Stimulated activated naive CD8-positive, alpha-beta T cell treated with anti-CD3 and anti-CD28 coated beads, Interleukin-15, amount 100 ng/mL, for 72 hours (primary cell): ENCODE results near the gene KLHL29.

Experiments used
- ATAC-seq: fragments of 150-1000 bp; cut with Tn5 transposase; 2 replicates; pipeline ENCODE4 v1.10.0; 2021; ENCODE audit warnings: mild to moderate bottlenecking, moderate library complexity
- DNase-seq, 2 donors: peaks; one replicate each; pipeline ENCODE4 v3.0.0; 2021 to 2022
- H3K27ac Mint-ChIP-seq, 2 donors: one replicate each; pipeline ENCODE4 v1.8.0; 2022; ENCODE audit warnings: mild to moderate bottlenecking in 2 of 2, mixed read lengths in 2 of 2, moderate library complexity in 2 of 2
- H3K27me3 Mint-ChIP-seq: one replicate; pipeline ENCODE4 v1.8.0; 2022; ENCODE audit warnings: mixed read lengths
- H3K4me1 Mint-ChIP-seq: one replicate; pipeline ENCODE4 v1.8.0; 2022; ENCODE audit warnings: mild to moderate bottlenecking, mixed read lengths
- H3K4me3 Mint-ChIP-seq, 2 donors: one replicate each; pipeline ENCODE4 v1.8.0; 2022; ENCODE audit warnings: mild to moderate bottlenecking in 2 of 2, mixed read lengths in 2 of 2, moderate library complexity in 1 of 2
- H3K9me3 Mint-ChIP-seq, 2 donors: one replicate each; pipeline ENCODE4 v1.8.0; 2022; ENCODE audit warnings: mixed read lengths in 2 of 2

KLHL29 gene

DNA sequence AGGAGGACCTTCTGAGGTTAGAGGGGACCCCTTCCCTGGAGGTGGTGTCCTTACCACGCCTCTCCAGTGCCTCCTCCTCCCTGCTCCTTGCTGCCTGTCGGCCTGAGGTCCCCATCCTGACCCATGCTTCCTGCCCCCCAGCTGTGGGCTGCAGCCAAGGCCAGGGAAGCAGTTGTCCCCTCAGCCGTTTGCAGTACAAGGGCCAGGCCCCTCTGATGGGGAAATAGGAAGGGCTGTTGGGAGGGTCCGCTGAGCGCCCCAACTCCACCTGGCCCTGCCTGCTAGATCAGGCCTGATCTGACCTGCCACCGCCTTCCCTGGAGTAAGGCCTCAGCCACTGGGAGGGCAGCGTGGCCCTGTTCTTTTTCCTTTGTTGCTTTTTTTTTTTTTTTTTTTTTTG, 219.8 kb downstream of the KLHL29 start:
- DNase-seq, result no peak
- Mint-ChIP-seq H3K4me1 (no peaks in the 10 kb centered on the region), H3K27ac (no peak overlapping the region), H3K4me3 (no peak overlapping the region), H3K9me3 (peaks cover 8 to 21% of the 10 kb centered on the region in 2 donors), H3K27me3 (no peaks in the 10 kb centered on the region)
- ATAC-seq, result no peak

DNA sequence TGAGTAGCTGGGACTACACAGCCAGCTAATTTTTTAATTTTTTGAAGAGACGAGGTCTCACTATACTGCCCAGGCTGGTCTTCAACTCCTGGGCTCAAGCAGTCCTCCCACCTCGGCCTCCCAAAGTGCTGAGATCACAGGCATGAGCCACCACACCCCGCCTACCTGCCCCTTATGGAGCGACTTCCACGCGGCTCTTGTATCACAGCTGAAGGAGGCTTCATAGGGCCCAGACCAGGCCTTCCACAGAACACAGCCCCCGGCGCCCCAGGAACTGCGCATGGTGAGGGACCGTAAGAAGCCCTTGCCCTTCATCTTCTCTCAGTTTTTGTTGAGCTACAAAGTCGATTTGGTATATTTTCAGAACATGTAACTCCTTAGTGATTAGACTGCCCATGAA, 220.3 kb downstream of the KLHL29 start:
- no peaks in the 10 kb centered on the region for H3K27me3 Mint-ChIP-seq
- H3K27ac Mint-ChIP-seq, result no peak overlapping the region
- ATAC-seq (no peak), DNase-seq (no peak)
- no peak overlapping the region for H3K4me3 Mint-ChIP-seq
- no peaks in the 10 kb centered on the region for H3K4me1 Mint-ChIP-seq
- peaks cover 8 to 21% of the 10 kb centered on the region in 2 donors for H3K9me3 Mint-ChIP-seq

DNA sequence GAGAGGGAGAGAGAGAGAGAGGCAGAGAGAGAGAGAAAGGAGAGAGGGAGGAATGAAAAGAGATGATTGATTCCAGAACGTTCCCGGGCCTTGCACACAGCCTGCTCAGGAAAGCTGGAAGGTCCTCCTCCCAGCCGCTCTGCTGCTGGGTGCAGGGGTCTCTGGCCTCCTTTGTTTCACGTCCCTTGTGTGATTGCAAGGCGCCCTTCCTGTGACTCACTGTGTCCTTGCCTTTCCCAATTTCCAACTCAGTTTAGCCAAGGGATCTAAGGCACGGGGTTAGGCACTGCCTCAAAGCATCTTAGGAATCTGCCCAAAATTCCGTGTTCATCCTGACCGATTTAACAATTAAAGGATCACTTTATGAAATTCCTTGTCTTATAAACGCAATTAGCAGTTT, 221.2 kb downstream of the KLHL29 start:
- H3K9me3 Mint-ChIP-seq, result peaks cover 8 to 21% of the 10 kb centered on the region in 2 donors
- H3K4me1 Mint-ChIP-seq, result no peaks in the 10 kb centered on the region
- no peak for DNase-seq
- H3K4me3 Mint-ChIP-seq, result no peak overlapping the region
- no peak for ATAC-seq
- no peak overlapping the region for H3K27ac Mint-ChIP-seq
- no peaks in the 10 kb centered on the region for H3K27me3 Mint-ChIP-seq

DNA sequence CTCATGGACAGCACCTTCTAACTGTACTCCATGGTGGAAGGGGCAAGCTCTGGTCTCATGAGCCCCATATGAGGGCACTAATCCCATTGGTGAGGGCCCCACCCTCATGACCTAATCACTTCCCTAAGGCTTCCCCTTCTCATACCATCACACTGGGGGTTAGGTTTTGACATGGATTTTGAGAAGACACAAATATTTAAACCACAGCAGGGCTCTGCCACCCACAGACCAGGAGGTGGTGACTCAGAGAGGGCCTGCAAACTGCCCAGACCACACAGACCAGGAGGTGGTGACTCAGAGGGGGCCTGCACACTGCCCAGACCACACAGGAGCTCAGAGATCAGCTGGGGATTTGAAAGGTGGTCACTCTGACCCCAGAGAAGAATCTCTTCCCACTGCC, 222.0 kb downstream of the KLHL29 start:
- Mint-ChIP-seq H3K27ac (no peak overlapping the region), H3K27me3 (no peaks in the 10 kb centered on the region)
- ATAC-seq, result peak; percentile 83

DNA sequence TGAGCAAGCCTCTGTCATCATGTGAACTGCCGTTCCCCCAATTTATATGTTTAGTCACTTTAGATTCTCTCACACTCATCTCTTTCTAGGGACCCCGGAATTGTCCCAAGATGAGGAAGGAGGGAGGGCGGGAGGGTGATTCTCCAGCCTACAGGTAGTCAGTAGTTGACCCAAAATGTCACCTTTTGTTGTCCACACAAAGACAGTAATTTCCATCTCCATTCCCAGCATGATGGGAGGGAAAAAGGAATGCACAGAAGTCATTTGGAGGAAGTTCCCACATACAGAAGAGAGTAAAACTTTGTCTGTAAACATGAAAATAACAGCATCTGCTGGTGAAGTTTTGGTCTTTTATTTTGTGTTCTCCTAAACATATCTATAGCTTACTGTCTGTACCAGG, 222.9 kb downstream of the KLHL29 start:
- H3K9me3 Mint-ChIP-seq, result peaks cover 18 to 29% of the 10 kb centered on the region in 2 donors
- H3K4me3 Mint-ChIP-seq, result no peak overlapping the region
- H3K27ac Mint-ChIP-seq, result no peak overlapping the region
- ATAC-seq (no peak), DNase-seq (no peak)
- H3K4me1 Mint-ChIP-seq, result no peaks in the 10 kb centered on the region
- H3K27me3 Mint-ChIP-seq, result no peaks in the 10 kb centered on the region

More for the DNA sequence above, 222.0 kb downstream of the KLHL29 start:
- peak in 1 of 2 donors; percentile 25 for DNase-seq
- peaks cover 16 to 27% of the 10 kb centered on the region in 2 donors for H3K9me3 Mint-ChIP-seq
- no peak overlapping the region for H3K4me3 Mint-ChIP-seq
- no peaks in the 10 kb centered on the region for H3K4me1 Mint-ChIP-seq

DNA sequence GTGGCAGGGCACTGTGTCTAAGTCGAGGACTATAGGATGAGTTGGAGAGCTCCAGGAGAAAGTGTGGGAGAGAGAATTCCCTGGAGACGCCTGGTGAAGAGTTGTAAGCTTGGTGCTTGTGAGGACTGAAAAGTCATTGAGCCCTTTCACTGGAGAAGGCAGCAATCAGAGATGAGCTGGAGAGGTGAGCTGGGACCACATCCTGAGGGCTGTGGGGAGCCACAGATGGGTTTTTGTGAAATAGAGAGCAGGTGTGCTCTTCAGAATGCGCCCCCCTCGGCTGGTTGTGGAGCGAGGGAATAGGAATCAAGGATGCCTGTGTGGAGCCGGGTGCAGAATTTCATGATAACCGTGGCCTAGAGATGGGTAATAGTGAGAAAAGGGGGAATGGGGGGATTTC, 224.3 kb downstream of the KLHL29 start:
- Mint-ChIP-seq H3K4me3 (no peak overlapping the region), H3K9me3 (peaks cover 18 to 29% of the 10 kb centered on the region in 2 donors), H3K4me1 (peaks cover 5% of the 10 kb centered on the region), H3K27ac (no peak overlapping the region), H3K27me3 (no peaks in the 10 kb centered on the region)
- DNase-seq, result no peak
- peak; percentile 56 for ATAC-seq

DNA sequence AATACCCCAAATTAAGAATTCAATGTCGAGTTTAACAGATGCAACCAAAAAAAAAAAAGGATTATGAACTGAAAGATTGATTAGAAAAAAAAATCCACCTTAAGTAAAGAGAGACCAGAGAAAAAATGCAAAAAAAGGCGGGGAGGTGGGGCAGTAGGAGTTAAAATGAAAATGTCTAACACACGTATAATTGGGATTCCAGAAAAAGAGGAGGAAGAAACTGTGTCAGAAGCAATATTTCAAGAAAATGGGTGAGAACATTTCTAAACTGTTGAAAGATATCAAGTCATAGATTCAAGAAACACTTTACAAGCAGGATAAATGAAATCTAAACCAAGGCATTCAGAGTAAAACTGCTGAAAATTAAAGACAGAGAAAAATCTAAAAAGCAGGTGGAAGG, 226.9 kb downstream of the KLHL29 start:
- Mint-ChIP-seq H3K4me3 (no peak overlapping the region), H3K27me3 (no peaks in the 10 kb centered on the region), H3K27ac (no peak overlapping the region), H3K4me1 (peaks cover 17% of the 10 kb centered on the region), H3K9me3 (peaks cover 10% of the 10 kb centered on the region in 2 donors)
- DNase-seq (no peak), ATAC-seq (no peak)

DNA sequence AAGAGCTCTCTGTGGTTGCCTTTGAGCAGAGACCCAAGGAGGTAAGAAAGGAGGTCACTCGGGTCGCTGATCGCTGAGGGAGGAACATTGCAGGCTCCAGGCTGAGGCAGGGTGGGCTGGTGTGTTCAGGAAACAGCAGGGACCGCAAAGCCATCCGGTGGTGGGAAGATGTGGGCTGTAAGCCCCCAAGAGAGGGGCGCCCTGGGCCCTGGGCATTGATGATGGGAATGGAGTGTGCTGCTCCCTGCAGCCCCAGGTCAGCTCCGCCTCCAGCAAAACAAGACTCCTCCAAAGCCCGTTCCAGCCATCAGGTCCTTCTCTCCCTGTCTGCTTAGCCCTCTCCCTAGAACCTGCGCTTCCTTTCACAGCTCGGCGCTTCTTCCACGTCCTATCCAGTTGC, 229.7 kb downstream of the KLHL29 start:
- Mint-ChIP-seq H3K27ac (no peak overlapping the region), H3K9me3 (peaks cover 8 to 10% of the 10 kb centered on the region in 2 donors), H3K4me3 (no peak overlapping the region), H3K27me3 (no peaks in the 10 kb centered on the region), H3K4me1 (peaks cover 17% of the 10 kb centered on the region)
- DNase-seq, result no peak
- peak; percentile 45 for ATAC-seq

DNA sequence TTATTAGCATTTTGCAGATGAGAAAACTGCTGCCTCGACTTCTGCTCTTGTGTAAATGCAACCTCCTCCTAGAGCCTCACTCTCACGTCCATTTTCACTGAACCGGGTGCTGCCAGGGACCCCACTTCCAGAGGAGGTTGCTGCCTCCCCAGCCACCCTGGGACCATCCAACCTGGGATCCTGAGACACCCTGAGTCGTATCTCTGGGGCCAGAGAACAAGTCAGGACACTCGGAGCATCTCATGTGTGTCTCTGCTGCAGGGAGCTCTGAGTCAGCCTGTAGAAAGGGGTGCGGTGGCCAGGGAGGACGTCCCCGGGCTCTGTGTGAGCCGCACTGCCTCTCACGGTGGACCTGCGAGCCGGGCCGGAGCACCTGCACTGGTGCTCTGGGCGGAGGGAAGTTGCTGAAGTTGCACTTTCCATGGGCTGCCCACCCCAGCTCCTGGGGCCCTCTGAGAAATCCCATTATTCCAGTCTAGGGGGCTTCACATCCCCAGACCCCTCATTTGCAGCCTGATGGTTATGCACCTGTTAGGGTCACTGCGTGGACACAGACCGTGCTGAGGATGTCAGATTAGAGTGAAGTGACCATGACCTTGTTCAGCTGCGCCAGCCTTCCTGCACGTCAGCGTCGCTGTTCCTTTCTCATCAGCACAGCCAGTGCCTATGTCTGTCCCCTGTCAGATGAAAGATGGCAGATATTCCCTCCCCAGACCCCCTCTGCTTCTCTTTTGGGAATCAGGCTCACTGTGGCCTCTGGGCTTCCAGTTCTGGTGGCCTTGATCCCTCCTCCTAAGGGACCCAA, 230.4 kb downstream of the KLHL29 start:
- ATAC-seq, result no peak
- H3K27ac Mint-ChIP-seq, result peak overlapping the region in 1 of 2 donors; percentile 81
- H3K4me3 Mint-ChIP-seq, result no peak overlapping the region
- H3K4me1 Mint-ChIP-seq, result peaks cover 17% of the 10 kb centered on the region
- no peak for DNase-seq
- H3K27me3 Mint-ChIP-seq, result no peaks in the 10 kb centered on the region
- H3K9me3 Mint-ChIP-seq, result peaks cover 8 to 10% of the 10 kb centered on the region in 2 donors

DNA sequence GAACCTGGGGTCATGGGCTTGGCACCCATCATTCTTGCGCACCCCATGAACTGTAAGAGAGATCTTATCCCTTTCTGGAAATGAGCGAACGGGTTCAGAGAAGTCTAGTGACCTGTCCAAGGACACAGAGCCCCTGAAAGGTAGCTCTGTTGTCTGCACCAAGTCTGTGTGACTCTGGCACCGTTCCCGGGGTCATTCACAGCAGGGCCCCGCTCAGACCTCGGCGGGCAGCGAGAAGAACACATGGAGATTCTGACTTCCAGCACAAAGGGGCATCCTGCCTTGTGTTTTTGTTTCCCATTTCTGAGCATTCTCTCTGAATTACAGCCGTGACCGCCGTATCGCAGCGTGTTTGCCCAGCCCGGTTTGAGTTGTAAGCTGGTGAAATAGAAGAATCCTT, 231.7 kb downstream of the KLHL29 start:
- Mint-ChIP-seq H3K4me3 (no peak overlapping the region), H3K9me3 (peaks cover 5% of the 10 kb centered on the region in 2 donors), H3K4me1 (peaks cover 17% of the 10 kb centered on the region), H3K27ac (no peak overlapping the region), H3K27me3 (no peaks in the 10 kb centered on the region)
- DNase-seq (no peak), ATAC-seq (no peak)

DNA sequence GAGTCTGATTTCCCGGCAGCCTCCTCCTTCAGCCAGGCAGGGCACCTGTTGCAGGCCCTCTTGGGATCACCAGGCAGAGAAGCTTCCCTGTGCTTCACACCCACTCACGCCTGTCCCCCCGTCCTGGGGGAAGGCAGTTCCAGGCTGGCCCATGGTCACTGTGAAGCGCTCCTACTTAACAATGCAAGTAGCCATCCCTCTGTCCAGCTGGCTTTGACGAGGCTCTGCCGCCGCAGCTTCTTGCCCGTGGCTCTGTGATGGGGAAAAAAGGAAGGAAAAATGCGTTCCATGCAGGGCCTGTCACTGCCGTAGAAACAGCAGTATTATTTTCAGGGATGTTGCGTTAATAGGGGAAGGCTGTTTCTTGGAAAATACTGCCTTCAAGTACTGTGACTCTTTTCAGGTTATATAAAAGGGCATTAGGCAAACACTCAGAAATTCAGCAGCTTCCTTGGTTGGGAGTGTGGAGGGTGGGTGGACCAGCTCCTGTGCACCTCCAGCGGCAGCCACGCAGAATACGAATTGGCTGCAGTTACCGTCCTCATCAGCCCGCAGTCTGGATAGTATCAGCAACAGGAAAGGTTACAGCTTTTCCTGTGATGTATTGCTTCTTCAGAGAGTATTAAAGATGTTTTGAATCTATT, 232.3 kb downstream of the KLHL29 start:
- ATAC-seq, result no peak
- DNase-seq, result no peak

DNA sequence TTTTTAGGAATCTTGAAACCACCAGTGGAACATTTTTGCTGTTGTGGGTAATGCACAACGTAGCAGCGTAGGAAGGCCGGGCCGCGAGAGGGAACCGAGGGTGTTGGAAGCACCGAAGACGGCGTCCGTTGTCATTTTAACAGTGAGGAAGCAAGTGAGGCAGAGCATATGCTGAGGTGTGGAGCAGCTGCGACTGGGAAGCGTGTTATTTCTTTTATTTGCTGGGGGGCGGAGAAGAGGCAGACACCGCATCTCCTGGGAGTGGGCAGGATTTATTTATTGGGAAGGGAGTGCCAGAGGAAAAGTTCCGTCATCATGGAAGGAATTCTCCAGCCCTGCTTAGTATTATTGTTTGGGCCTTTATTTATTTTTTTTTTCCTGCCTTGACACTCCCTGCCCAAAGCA, 232.8 kb downstream of the KLHL29 start:
- no peak overlapping the region for H3K4me3 Mint-ChIP-seq
- no peaks in the 10 kb centered on the region for H3K27me3 Mint-ChIP-seq
- DNase-seq (no peak), ATAC-seq (no peak)
- H3K27ac Mint-ChIP-seq, result no peak overlapping the region
- H3K4me1 Mint-ChIP-seq, result peaks cover 17% of the 10 kb centered on the region
- peaks cover 0 to 2% of the 10 kb centered on the region in 2 donors for H3K9me3 Mint-ChIP-seq

More for the DNA sequence above, 232.3 kb downstream of the KLHL29 start:
- Mint-ChIP-seq H3K27ac (peak overlapping the region in 1 of 2 donors; percentile 57), H3K9me3 (no peaks in the 10 kb centered on the region), H3K4me3 (no peak overlapping the region), H3K27me3 (no peaks in the 10 kb centered on the region), H3K4me1 (peaks cover 17% of the 10 kb centered on the region)

DNA sequence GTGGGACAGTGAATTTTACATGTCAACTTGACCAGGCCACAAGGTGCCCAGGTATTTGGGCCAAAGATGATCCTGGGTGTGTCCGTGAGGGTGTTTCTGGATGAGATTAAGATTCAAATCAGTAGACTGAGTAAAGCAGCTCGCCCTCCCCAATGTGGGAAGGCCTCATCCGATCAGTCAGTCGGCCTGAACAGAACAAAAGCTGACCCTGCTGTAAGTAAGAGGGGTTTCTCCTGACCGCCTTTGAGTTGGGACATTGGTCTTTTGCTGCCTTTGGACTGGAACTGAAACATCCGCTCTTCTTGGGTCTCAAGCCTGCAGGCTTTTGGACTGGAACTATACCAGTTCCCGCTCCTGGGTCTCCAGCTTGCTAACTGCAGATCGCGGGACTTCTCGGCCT, 233.3 kb downstream of the KLHL29 start:
- DNase-seq (no peak), ATAC-seq (no peak)
- Mint-ChIP-seq H3K4me1 (peaks cover 17% of the 10 kb centered on the region), H3K4me3 (no peak overlapping the region), H3K9me3 (peaks cover 2 to 7% of the 10 kb centered on the region in 2 donors), H3K27me3 (no peaks in the 10 kb centered on the region), H3K27ac (no peak overlapping the region)

DNA sequence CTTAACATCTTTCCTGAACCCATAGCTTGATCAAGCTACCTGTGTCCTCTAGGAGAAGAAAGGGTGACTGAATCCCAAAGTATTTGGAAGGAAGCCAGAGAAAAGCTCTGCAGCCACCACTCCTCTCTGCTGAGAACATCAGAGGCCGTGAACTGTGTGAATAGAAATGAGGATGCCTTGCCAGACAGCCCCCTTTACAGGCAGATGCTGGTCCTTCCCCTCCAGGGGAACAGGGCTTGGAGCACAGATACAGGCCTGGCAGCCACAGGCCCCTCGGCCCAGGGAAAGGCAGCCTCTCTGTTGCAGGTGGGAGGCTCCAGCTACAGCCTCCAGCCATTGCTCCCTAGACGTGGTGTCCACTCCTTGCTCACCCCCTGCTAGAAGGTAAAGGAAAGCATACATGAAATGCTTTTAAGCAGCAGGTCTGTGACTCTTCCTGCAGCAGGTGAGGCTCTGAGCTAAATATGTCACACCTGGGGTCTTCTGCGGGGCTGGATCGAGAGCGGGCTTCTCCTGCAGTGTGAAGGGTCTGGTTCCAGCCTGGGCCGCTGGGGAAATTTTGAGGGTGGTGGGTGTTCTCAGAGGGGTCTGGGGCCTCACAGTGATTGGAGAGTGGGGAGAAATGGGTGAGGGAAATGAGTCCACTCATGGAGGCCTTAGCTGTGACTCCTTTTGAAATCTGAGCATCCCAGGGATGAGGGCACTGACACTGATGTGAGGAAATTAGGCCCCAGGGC, 234.0 kb downstream of the KLHL29 start:
- DNase-seq (no peak), ATAC-seq (no peak)
- no peaks in the 10 kb centered on the region for H3K27me3 Mint-ChIP-seq
- H3K9me3 Mint-ChIP-seq, result peaks cover 8 to 14% of the 10 kb centered on the region in 2 donors
- H3K4me3 Mint-ChIP-seq, result no peak overlapping the region
- no peak overlapping the region for H3K27ac Mint-ChIP-seq
- H3K4me1 Mint-ChIP-seq, result peaks cover 15% of the 10 kb centered on the region

DNA sequence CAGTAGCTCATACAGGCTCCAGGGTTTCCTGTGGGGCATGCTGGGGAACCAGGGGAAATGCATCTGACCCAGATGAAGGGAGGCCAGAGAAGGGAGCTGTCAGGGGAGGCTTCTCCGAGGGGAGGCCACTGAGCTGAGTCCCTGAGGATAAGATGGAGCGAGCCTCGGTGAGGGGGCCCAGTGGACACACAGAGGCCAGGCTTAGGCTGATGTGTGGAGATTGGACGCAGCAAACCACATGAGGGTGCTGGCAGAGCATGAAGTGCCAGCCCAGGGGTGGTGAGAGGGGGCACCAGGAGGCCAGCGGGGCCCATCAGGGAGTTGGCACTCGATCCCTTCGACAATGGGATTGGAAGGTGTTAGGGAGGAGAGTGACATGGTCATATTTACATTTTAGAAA, 235.0 kb downstream of the KLHL29 start:
- no peak overlapping the region for H3K4me3 Mint-ChIP-seq
- peaks cover 13 to 22% of the 10 kb centered on the region in 2 donors for H3K9me3 Mint-ChIP-seq
- ATAC-seq (no peak), DNase-seq (no peak)
- H3K27me3 Mint-ChIP-seq, result no peaks in the 10 kb centered on the region
- peaks cover 5% of the 10 kb centered on the region for H3K4me1 Mint-ChIP-seq
- no peak overlapping the region for H3K27ac Mint-ChIP-seq

DNA sequence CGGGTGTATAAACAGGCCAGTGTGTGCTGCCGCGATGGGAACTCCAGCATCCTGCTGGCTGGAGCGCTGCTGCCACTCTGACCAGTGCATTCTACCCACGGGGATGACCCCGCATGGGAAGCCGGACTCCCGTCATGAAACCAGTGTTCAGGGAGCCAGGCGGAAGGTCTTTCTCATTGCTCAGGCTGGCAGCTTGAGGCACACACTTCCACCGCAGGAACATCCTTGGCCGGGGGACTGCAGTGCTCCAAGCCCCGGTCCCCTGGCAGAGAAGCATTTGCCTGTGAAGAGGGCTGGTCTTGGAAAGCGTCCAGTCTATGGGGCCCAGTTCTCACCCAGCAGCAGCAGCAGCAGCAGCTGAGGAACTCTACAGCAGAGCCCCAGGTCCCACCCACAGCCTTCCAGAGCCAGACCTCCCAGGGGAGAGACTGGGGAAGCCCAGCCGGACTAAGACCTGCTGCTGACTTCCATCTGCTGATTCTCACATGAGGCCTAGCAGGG, 235.9 kb downstream of the KLHL29 start:
- Mint-ChIP-seq H3K27me3 (no peaks in the 10 kb centered on the region), H3K4me1 (no peaks in the 10 kb centered on the region), H3K9me3 (peaks cover 13 to 22% of the 10 kb centered on the region in 2 donors), H3K4me3 (no peak overlapping the region), H3K27ac (no peak overlapping the region)
- peak; percentile 19 for ATAC-seq
- DNase-seq, result no peak
